Measurements from ENCODE around the gene MUC13.

- TF ChIP-seq GATA2 (IDR thresholded peaks at IDR 0.05; ENCODE audit: low read depth, low read length) = no peak
- TF ChIP-seq GATA3 (IDR thresholded peaks at IDR 0.05; ENCODE audit: low read depth, low read length) = no peak
These were observed 51.5 kb downstream of the MUC13 start for GRCh38 chr3:124882816-124883747.
